Thyroid gland (tissue), 4 donors: Measurements from ENCODE around the gene OR6B2. TPM values are rescaled to one million over a fixed set of nuclear protein-coding genes. Genes with fewer than 3 reads are reported as not detected.

ENCODE experiments used
- DNase-seq, 2 donors: peaks; one replicate each; pipeline ENCODE4 v3.0.0-alpha.2; 2019
- H3K27ac ChIP-seq, 3 donors: fragments of 200-600 bp; sonication (generic); 1 replicate in 2 of 3; 2 replicates in 1 of 3; pipeline ENCODE4 v1.5.1; 2016 to 2019; ENCODE audit warnings: mild to moderate bottlenecking in 1 of 3, moderate library complexity in 1 of 3
- H3K27me3 ChIP-seq: fragments of 200-600 bp; sonication (generic); one replicate; pipeline ENCODE4 v1.5.1; 2019
- H3K36me3 ChIP-seq, 2 donors: fragments of 200-600 bp; sonication (generic); one replicate each; pipeline ENCODE4 v1.5.1; 2016 to 2019
- H3K4me1 ChIP-seq, 2 donors: fragments of 200-600 bp; sonication (generic); one replicate each; pipeline ENCODE4 v1.5.1; 2017 to 2019
- H3K4me3 ChIP-seq, 3 donors: fragments of 200-600 bp; sonication (generic); replicated peaks in 1 of 3; 1 replicate in 2 of 3; 2 replicates in 1 of 3; pipeline ENCODE4 v1.5.1; 2016; ENCODE audit warnings: mild to moderate bottlenecking in 1 of 3
- H3K9me3 ChIP-seq: fragments of 200-600 bp; sonication (generic); one replicate; pipeline ENCODE4 v1.5.1; 2017
- POLR2A ChIP-seq, 2 donors: fragments of 450-650 bp; IDR thresholded peaks; one replicate each; pipeline ENCODE4 v1.6.1; 2017; ENCODE audit warnings: antibody characterized with exemption in 2 of 2, mild to moderate bottlenecking in 2 of 2, moderate library complexity in 1 of 2
- WGBS, 2 donors: methylation state at CpG; one replicate each; pipeline ENCODE4 v1.1.5; 2017; 5-methylcytosine and 5-hydroxymethylcytosine counted together
- intact Hi-C: fragments of 100-400 bp; cut with DNase I; formaldehyde crosslinking; loops from one replicate; pipeline ENCODE4 v1.15.1; 2023
- total RNA-seq, 4 donors: library from RNA; depleted of rRNA; stranded (reverse); fragments of >200 nt; gene quantifications; one replicate each; pipeline ENCODE4 v1.2.3, GENCODE V29; 2016

The OR6B2 gene
- total RNA-seq, 4 donors from 2014 or later: not detected

DNA sequence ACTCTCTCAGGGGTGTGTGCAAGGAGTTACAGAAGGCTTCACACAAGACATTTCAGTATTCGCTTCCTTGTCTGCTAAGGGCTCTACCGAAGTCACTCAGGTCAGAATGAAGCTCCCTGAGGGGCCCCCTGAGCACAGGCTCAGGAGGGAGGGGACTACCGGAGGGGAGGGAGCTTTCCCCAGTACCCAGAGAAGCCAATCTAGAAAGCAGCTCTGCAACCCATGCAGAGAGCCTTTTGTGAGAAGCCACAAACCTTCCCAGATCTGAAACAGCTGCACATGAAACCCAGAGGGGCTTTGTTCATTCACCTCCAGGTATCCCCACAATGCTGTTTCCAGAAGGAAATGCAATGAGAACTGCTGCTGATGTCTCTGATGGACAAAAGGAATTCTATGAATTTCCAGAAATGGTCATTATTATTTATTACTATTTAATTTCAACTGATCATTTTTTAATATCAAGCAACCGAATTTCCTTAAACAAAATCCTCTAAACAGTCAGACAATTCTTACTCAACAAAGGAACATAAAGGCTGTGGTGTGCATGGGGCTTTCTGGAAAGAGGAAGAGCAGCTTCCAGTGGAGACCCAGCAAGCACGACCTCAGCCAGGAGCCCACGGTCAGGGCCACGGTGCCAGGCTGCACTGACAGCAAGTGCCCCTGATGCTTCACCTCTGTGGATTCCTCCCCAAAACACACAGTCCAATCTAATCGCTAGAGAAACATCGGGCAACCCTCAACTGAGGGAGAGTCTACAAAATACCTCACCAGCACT lies 47.0 kb downstream of the OR6B2 start:
- TF ChIP-seq POLR2A (IDR thresholded peaks at IDR 0.05): no peak
- DNase-seq: no peak
- H3K36me3 ChIP-seq: peaks cover 3 to 24% of the 10 kb centered on the region in 2 donors

More for the DNA sequence above, 47.0 kb downstream of the OR6B2 start:
- H3K27me3 ChIP-seq: no peaks in the 10 kb centered on the region
- H3K27ac ChIP-seq: no peak overlapping the region
- no peaks in the 10 kb centered on the region for H3K4me1 ChIP-seq
- 67 to 89% methylated on average over 9 of the region's 9 CpGs for WGBS, 2 donors
- intact Hi-C loops: no loop called here
- H3K4me3 ChIP-seq: no peak overlapping the region
- H3K9me3 ChIP-seq: no peaks in the 10 kb centered on the region

Other genes with a start within 250 kb of the OR6B2 start
- 100 to 1,000 TPM in 3 of 4 donors, 10 to 100 TPM in 1; 85.6 to 151 (median 138) TPM for gene NDUFA10, start 5.1 kb downstream of the OR6B2 start, total RNA-seq
- gene OR6B3, start 23.1 kb upstream of the OR6B2 start, total RNA-seq: not detected
- gene COPS9, start 105.9 kb upstream of the OR6B2 start, total RNA-seq: 100 to 1,000 TPM in 3 of 4 donors, 10 to 100 TPM in 1; 63.6 to 965 (median 239) TPM
- 10 to 100 TPM in 3 of 4 donors, 1 to 10 TPM in 1; 4.3 to 62.8 (median 22.1) TPM for gene OTOS, start 110.2 kb upstream of the OR6B2 start, total RNA-seq